ENCODE data around the gene ZNF107. TPM values are rescaled to one million over a fixed set of nuclear protein-coding genes. Genes with fewer than 3 reads are reported as not detected.

Gene ZNF107
- total and polyA plus RNA-seq, 2 of the 8 experiments (the other 6 are each of a cell fraction or from before 2014, with no cell fraction given) = 3.4 to 31.0 TPM

DNA sequence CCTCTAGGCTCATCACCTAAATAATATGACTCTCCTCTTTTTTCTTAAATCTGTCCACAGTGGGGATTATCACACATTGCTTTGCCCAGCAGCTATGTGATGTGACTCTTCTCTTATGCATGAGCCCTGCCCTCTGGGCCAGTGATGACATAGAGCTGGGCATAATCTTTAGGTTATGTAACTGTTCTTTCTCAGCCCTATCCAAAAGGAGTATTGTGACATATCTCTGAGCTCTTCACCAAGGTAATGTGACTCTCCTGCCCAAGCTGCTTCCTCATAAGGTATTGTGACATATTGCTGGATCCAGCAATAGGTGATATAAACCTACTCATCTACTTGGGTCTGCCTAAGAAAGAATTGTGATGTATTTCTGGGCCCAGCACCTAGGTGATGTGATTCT lies 37.7 kb upstream of the ZNF107 start:
- H4K5ac ChIP-seq (ENCODE audit: insufficient read length, low read depth, low read length) = no peak overlapping the region
- CTCF ChIA-PET (ENCODE audit: partially characterized antibody) = no interaction called here
- H3K27ac ChIP-seq (ENCODE audit: low read depth, low read length) = no peak overlapping the region
- H2BK5ac ChIP-seq (ENCODE audit: low read depth, low read length) = no peak overlapping the region
- H3K4me3 ChIP-seq (ENCODE audit: extremely low read depth in 1 of 4, insufficient read depth in 2 of 4, low read depth in 3 of 4, low read length in 4 of 4) = no peak overlapping the region
- H4K91ac ChIP-seq (replicated peaks; ENCODE audit: insufficient read length, low read length) = no peak overlapping the region
- H3K4ac ChIP-seq (replicated peaks; ENCODE audit: insufficient read length, low read depth, low read length) = no peak overlapping the region
- no peaks in the 10 kb centered on the region for H3K79me1 ChIP-seq (ENCODE audit: low read depth, low read length)
- no peak for DNase-seq (ENCODE audit: low read depth in 1 of 2, low spot score in 2 of 2)
- H2AK5ac ChIP-seq (ENCODE audit: low read depth, low read length) = no peak overlapping the region
- no peak overlapping the region for H3K18ac ChIP-seq (ENCODE audit: extremely low read depth, low read length)
- no peaks in the 10 kb centered on the region for H3K27me3 ChIP-seq (replicated peaks in 1 of 4; ENCODE audit: control insufficient read depth in 3 of 4, extremely low read depth in 1 of 4, insufficient read depth in 3 of 4, low read length in 3 of 4)
- H2BK15ac ChIP-seq (ENCODE audit: low read length) = no peak overlapping the region
- H3K56ac ChIP-seq (replicated peaks; ENCODE audit: insufficient read length, low read depth, low read length) = no peak overlapping the region
- H3K23me2 ChIP-seq (ENCODE audit: low read depth, low read length) = no peaks in the 10 kb centered on the region
- POLR2A ChIA-PET (ENCODE audit: partially characterized antibody) = no interaction called here
- no peaks in the 10 kb centered on the region; a peak in 1 of 8 replicates for H3K36me3 ChIP-seq (ENCODE audit: control insufficient read depth in 2 of 4, insufficient read depth in 4 of 4, low read length in 3 of 4)
- H3K9ac ChIP-seq (replicated peaks in 1 of 4; ENCODE audit: extremely low read depth in 1 of 4, low read depth in 3 of 4, low read length in 3 of 4) = no peak overlapping the region
- H3K79me2 ChIP-seq (ENCODE audit: control insufficient read depth in 1 of 2, insufficient read depth in 2 of 2, low read length in 2 of 2) = no peaks in the 10 kb centered on the region
- H3K4me2 ChIP-seq (ENCODE audit: insufficient read depth in 1 of 2, low read depth in 2 of 2, low read length in 2 of 2) = no peak overlapping the region
- no peak overlapping the region for H4K8ac ChIP-seq (ENCODE audit: extremely low read depth, insufficient read depth, low read length)
- peaks cover 75 to 80% of the 10 kb centered on the region in 2 experiments for H3K9me3 ChIP-seq (ENCODE audit: insufficient read depth in 2 of 2, low read depth in 1 of 2, low read length in 1 of 2)
- TF ChIP-seq SIRT6 (IDR thresholded peaks at IDR 0.05; ENCODE audit: low read length) = no peak
- TF ChIP-seq CTBP2 (IDR thresholded peaks at IDR 0.05; ENCODE audit: borderline replicate concordance, insufficient read depth, insufficient read length, low read length) = no peak
- TF ChIP-seq CHD1 (IDR thresholded peaks at IDR 0.05; ENCODE audit: low read depth, low read length) = no peak
- TF ChIP-seq CEBPB (IDR thresholded peaks at IDR 0.05; ENCODE audit: low read depth, low read length) = no peak
- TF ChIP-seq RFX5 (IDR thresholded peaks at IDR 0.05; ENCODE audit: borderline replicate concordance, low read depth, low read length) = no peak
- TF ChIP-seq HDAC6 (IDR thresholded peaks at IDR 0.05; ENCODE audit: low read depth, low read length) = no peak
- no peak for TF ChIP-seq CBX8 (IDR thresholded peaks at IDR 0.05; ENCODE audit: borderline replicate concordance, low read depth, low read length)
- no peak for TF ChIP-seq NRF1 (IDR thresholded peaks at IDR 0.05; ENCODE audit: low read depth, low read length)
- TF ChIP-seq RAD21 (IDR thresholded peaks at IDR 0.05 in 1 of 2, conservative IDR thresholded peaks at IDR 0.05 in 1 of 2; ENCODE audit: low read depth in 2 of 2, low read length in 2 of 2) = no peak
- TF ChIP-seq, protein P1, sequence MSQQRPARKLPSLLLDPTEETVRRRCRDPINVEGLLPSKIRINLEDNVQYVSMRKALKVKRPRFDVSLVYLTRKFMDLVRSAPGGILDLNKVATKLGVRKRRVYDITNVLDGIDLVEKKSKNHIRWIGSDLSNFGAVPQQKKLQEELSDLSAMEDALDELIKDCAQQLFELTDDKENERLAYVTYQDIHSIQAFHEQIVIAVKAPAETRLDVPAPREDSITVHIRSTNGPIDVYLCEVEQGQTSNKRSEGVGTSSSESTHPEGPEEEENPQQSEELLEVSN (IDR thresholded peaks at IDR 0.05) = no peak
- TF ChIP-seq PHF8 (conservative IDR thresholded peaks at IDR 0.05; ENCODE audit: low read depth, low read length) = no peak
- TF ChIP-seq BACH1 (IDR thresholded peaks at IDR 0.05; ENCODE audit: low read length) = no peak
- TF ChIP-seq ASH2L (IDR thresholded peaks at IDR 0.05; ENCODE audit: low read length) = no peak
- H2BK120ac ChIP-seq (replicated peaks; ENCODE audit: low read depth, low read length) = no peak overlapping the region
- FAIRE-seq = no peak
- H3K14ac ChIP-seq (ENCODE audit: insufficient read length) = no peak overlapping the region
- no peaks in the 10 kb centered on the region for H3K4me1 ChIP-seq (replicated peaks in 1 of 4; ENCODE audit: control insufficient read depth in 3 of 4, insufficient read depth in 4 of 4, low read length in 3 of 4)
- H2BK20ac ChIP-seq (ENCODE audit: low read length) = no peak overlapping the region
- H4K20me1 ChIP-seq (replicated peaks in 1 of 2; ENCODE audit: control insufficient read depth in 1 of 2, insufficient read depth in 2 of 2, low read length in 2 of 2) = no peaks in the 10 kb centered on the region
- no peak overlapping the region for H2BK12ac ChIP-seq (ENCODE audit: low read depth, low read length)
- no peak overlapping the region for H3K23ac ChIP-seq (ENCODE audit: insufficient read length)
- no peak overlapping the region for H2AFZ ChIP-seq (ENCODE audit: low read length)
